Heart right ventricle (tissue), 16 donors: ENCODE results near the gene PLEKHA1. TPM values are rescaled to one million over a fixed set of nuclear protein-coding genes. Genes with fewer than 3 reads are reported as not detected.

ENCODE experiments used
- ATAC-seq, 8 donors: fragments of 200-7000 bp; cut with Tn5 transposase; one replicate each; pipeline ENCODE4 v1.9.1; 2020; ENCODE audit warnings: mild to moderate bottlenecking in 8 of 8, moderate library complexity in 8 of 8, moderate number of reproducible peaks in 1 of 8
- DNase-seq, 2 donors: peaks; one replicate each; pipeline ENCODE4 v3.0.0-alpha.2; 2020
- H3K27ac ChIP-seq, 10 donors: fragments of 200-600 bp; sonication (generic) in 2 of 10; one replicate each; pipeline versions ENCODE4 v1.5.0 to v1.8.0; 2020 to 2022; ENCODE audit warnings: mild to moderate bottlenecking in 3 of 10
- H3K27me3 ChIP-seq, 7 donors: fragments of 200-600 bp; one replicate each; pipeline ENCODE4 v1.8.0; 2021 to 2022; ENCODE audit warnings: mild to moderate bottlenecking in 2 of 7
- H3K36me3 ChIP-seq, 9 donors: fragments of 200-600 bp; sonication (generic) in 1 of 9; one replicate each; pipeline versions ENCODE4 v1.5.0 to v1.8.0; 2020 to 2022; ENCODE audit warnings: mild to moderate bottlenecking in 2 of 9
- H3K4me1 ChIP-seq, 9 donors: fragments of 200-600 bp; sonication (generic) in 1 of 9; one replicate each; pipeline versions ENCODE4 v1.5.0 to v1.8.0; 2020 to 2022; ENCODE audit warnings: mild to moderate bottlenecking in 4 of 9
- H3K4me3 ChIP-seq, 10 donors: fragments of 200-600 bp; sonication (generic) in 2 of 10; one replicate each; pipeline versions ENCODE4 v1.5.0 to v1.8.0; 2020 to 2022; ENCODE audit warnings: mild to moderate bottlenecking in 7 of 10, moderate library complexity in 2 of 10
- H3K9me3 ChIP-seq, 11 donors: fragments of 200-600 bp in 10 of 11; sonication (generic) in 2 of 11; one replicate each; pipeline versions ENCODE4 v1.5.0 to v1.8.0; 2013 to 2022; ENCODE audit warnings: mild to moderate bottlenecking in 2 of 11, control low read depth in 1 of 11, moderate library complexity in 1 of 11
- WGBS, 2 donors: extraction: QIAGEN DNeasy Blood & Tissue Kit; methylation state at CpG; one replicate each; pipeline ENCODE4 v1.1.7; 2013; ENCODE audit warnings: inconsistent platforms in 1 of 2; 5-methylcytosine and 5-hydroxymethylcytosine counted together
- intact Hi-C, 10 donors: fragments of 100-400 bp; cut with DNase I; formaldehyde crosslinking; loops; one replicate each; pipeline versions ENCODE4 v1.11.1 to v1.14.2; 2022
- polyA plus RNA-seq, 2 donors: library from polyadenylated mRNA; stranded (reverse); fragments of 200-250 nt; gene quantifications; one replicate each; pipeline ENCODE4 v1.2.3, GENCODE V29; 2013
- total RNA-seq, 10 donors: library from RNA; stranded (reverse); fragmentation: NEBNext Ultra II Directional in 3 of 10; extraction: Animal tissue kit (Norgen Biotek cat#: 25700) in 3 of 10; gene quantifications; one replicate each; pipeline versions ENCODE4 v1.2.1 to v1.2.4, GENCODE V29; 2021 to 2023
- TF ChIP-seq, protein P1 (sequence below), 9 donors: fragments of 200-600 bp; sonication (generic) in 2 of 9; IDR thresholded peaks; one replicate each; pipeline versions ENCODE4 v1.5.0 to v1.8.0; 2021 to 2022; ENCODE audit warnings: antibody characterized with exemption in 9 of 9, mild to moderate bottlenecking in 5 of 9, moderate library complexity in 1 of 9
- donor health status: Arrhythmogenic right ventricular cardiomyopathy.
- donor health status: ischemic (EF 13 %, LVEDD 7.1; RV severe dilation, severe dysfunction).
- donor health status: healthy with polysubstance abuse.
- donor health status: DM: no; HTN: yes; CAD: no.
- donor health status: DM: no; HTN: no; CAD: no.
- donor health status: ischemic (EF 25% LVEDD 6.9; RV normal size, moderate dysfunction).
- donor health status: ischemic (EF 25% LVEDD 5.7; RV mildly dilated, moderate dysfunction).
- donor health status: healthy.
- donor health status: DM: yes; HTN: yes; CAD: no.
- donor health status: Ischemic cardiomyopathy.
- donor health status: ischemic (EF 35%, LVEDD 5.7; RV mildly dilated, moderate dysfunction).
- donor health status: nonischemic (EF 11% LVEDD 7.7; RV severe dilation, severe dysfunction).
- donor health status: DM: yes; HTN: yes; CAD: no.
- donor health status: PGD.
- donor health status: ischemic (EF 29% LVEDD 5.4; RV normal size, mild dysfunction).
- donor health status: nonischemic (EF 23%, LVEDD 6.1; RV moderate dilation, normal function).

PLEKHA1 gene
- total and polyA plus RNA-seq, 12 donors: 16.7 to 72.9 (median 49.4) TPM

DNA sequence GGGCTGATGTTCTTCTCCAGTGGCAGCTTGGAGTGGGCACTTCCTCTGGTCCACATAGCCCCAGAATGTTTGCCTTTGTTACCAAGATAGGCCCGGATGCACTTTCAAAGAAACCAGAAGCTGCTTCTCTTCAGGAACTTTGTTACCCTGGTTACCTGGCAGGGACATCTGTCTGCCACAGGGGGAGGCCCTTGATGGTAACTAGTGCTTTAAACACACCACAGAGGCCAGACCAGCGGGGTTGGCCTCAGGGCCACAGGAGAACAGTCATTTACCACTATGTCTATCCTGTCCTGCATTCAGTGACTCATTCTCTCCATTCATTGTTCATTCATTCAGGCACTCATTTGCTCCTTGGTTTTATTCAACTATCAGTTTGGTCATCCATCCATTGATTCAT lies 11.9 kb upstream of the PLEKHA1 start:
- Histone ChIP-seq H3K4me1 (peaks cover 0 to 4% (median 0%) of the 10 kb centered on the region in 9 donors), H3K4me3 (no peak overlapping the region), H3K36me3 (no peaks in the 10 kb centered on the region), H3K27ac (no peak overlapping the region), H3K9me3 (peaks cover 0 to 15% (median 0%) of the 10 kb centered on the region in 11 donors), H3K27me3 (no peaks in the 10 kb centered on the region)
- DNase-seq (no peak), ATAC-seq (no peak)
- 35 to 45% methylated on average over 2 of the region's 2 CpGs for WGBS, 2 donors
- intact Hi-C loops: no loop called here
- TF ChIP-seq, protein P1, sequence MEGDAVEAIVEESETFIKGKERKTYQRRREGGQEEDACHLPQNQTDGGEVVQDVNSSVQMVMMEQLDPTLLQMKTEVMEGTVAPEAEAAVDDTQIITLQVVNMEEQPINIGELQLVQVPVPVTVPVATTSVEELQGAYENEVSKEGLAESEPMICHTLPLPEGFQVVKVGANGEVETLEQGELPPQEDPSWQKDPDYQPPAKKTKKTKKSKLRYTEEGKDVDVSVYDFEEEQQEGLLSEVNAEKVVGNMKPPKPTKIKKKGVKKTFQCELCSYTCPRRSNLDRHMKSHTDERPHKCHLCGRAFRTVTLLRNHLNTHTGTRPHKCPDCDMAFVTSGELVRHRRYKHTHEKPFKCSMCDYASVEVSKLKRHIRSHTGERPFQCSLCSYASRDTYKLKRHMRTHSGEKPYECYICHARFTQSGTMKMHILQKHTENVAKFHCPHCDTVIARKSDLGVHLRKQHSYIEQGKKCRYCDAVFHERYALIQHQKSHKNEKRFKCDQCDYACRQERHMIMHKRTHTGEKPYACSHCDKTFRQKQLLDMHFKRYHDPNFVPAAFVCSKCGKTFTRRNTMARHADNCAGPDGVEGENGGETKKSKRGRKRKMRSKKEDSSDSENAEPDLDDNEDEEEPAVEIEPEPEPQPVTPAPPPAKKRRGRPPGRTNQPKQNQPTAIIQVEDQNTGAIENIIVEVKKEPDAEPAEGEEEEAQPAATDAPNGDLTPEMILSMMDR (IDR thresholded peaks at IDR 0.05): no peak

DNA sequence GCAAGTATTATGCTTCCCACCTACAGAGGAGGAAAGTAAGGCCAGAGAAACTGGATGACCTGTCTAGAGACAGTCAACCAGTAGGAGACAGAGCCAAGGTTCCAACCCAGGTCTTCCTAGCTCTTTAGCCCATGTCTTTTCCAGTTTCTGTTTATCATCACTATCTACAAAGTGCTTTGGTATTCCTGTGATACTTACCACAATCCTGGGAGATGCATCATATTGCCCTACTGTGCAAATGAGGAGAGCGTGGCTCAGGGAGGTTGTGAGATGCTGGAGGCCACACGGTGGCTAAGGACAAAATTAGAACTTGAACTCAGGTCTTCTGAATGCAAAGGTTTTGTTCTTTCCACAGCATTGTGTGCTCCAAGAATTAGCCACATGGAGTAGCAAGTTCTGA lies 11.2 kb upstream of the PLEKHA1 start:
- Histone ChIP-seq H3K4me1 (peaks cover 0 to 8% (median 4%) of the 10 kb centered on the region in 9 donors), H3K4me3 (no peak overlapping the region), H3K27me3 (no peaks in the 10 kb centered on the region), H3K27ac (no peak overlapping the region), H3K9me3 (peaks cover 0 to 13% (median 0%) of the 10 kb centered on the region in 11 donors), H3K36me3 (no peaks in the 10 kb centered on the region)
- DNase-seq (no peak), ATAC-seq (no peak)
- intact Hi-C loops: no loop called here
- WGBS, 2 donors: 87 to 88% methylated on average over 2 of the region's 2 CpGs
- TF ChIP-seq, protein P1 (IDR thresholded peaks at IDR 0.05): no peak

- Histone ChIP-seq H3K4me3 (no peak overlapping the region), H3K27ac (no peak overlapping the region), H3K9me3 (peaks cover 0 to 12% (median 0%) of the 10 kb centered on the region in 11 donors), H3K4me1 (peaks cover 0 to 14% (median 4%) of the 10 kb centered on the region in 9 donors), H3K27me3 (no peaks in the 10 kb centered on the region), H3K36me3 (no peaks in the 10 kb centered on the region)
- 45 to 57% methylated on average over 6 of the region's 6 CpGs for WGBS, 2 donors
- TF ChIP-seq, protein P1 (IDR thresholded peaks at IDR 0.05): no peak
- intact Hi-C loops: no loop called here
- ATAC-seq (peak in 2 of 8 donors; percentile 13 to 18), DNase-seq (no peak)
Measured at GRCh38 chr10:122363722-122364463, 10.6 kb upstream of the PLEKHA1 start.

DNA sequence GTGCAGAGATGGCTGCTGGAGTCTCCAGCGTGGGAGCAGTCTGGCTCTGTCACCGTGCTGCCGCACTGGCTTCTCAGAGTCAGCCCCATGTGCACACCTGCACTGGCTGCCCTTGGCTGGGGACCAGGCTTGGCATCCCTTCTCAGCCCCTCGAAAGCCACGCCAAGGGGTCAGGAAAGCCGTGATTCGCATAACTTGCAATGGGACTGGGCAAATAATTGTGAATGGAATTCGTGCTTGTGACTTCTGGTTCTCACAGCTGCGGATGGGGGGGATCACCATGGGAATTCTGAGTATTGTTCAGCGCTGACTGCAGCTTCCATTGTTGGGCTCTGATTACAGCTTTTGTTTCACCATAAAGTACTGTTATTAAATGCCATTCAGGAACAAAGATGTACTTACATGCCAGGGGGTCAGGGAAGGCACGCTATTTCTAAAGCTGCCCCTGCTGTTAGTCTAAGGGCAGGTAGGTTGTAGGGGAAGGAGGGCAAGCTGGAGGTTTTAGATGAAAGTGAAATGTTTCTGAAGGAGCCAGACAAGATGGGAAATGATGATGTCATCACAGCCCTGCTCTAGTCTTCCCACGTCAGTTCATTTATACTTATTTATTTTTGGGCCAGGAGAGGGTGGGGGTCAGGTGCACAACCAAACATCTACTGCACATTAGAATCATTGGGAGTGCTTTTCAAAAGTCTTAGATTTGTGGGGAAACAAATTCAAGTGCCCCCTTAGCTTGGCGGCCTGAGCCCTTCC lies 5.8 kb upstream of the PLEKHA1 start:
- 34 to 40% methylated on average over 13 of the region's 13 CpGs for WGBS, 2 donors
- Histone ChIP-seq H3K27ac (peak overlapping the region in 6 of 10 donors; percentile 0 to 68 (median 40)), H3K9me3 (peaks cover 0 to 5% (median 0%) of the 10 kb centered on the region in 11 donors), H3K4me3 (peak overlapping the region in 5 of 10 donors; percentile 7 to 32 (median 25)), H3K27me3 (peaks cover 0 to 11% (median 0%) of the 10 kb centered on the region in 7 donors), H3K4me1 (peaks cover 0 to 58% (median 24%) of the 10 kb centered on the region in 9 donors), H3K36me3 (no peaks in the 10 kb centered on the region)
- ATAC-seq: peak in 4 of 8 donors; percentile 29 to 56 (median 45)
- TF ChIP-seq, protein P1 (IDR thresholded peaks at IDR 0.05): no peak
- DNase-seq: peak in 1 of 2 donors; percentile 26
- intact Hi-C loops: no loop called here
